ENCODE results near the gene CDKN2AIP.
"Not testable (repeated sequence)": the region's sequence is repeated elsewhere in the genome, so short reads cannot be mapped to it uniquely, and the experiment has no call there.

Gene CDKN2AIP

GRCh38 chr4:183478123-183478522 lies 33.7 kb downstream of the CDKN2AIP start:
- Histone ChIP-seq H3K4me3 (ENCODE audit: low read depth, low read length) (no peak overlapping the region), H3K4me1 (no peaks in the 10 kb centered on the region), H3K27me3 (no peaks in the 10 kb centered on the region), H3K9me3 (no peaks in the 10 kb centered on the region), H3K36me3 (no peaks in the 10 kb centered on the region)
- DNase-seq, result no peak
- TF ChIP-seq CTCF (IDR thresholded peaks at IDR 0.05; ENCODE audit: low read depth, low read length), result no peak

- no peaks in the 10 kb centered on the region for H3K27me3 ChIP-seq
- H3K9me3 ChIP-seq, result no peaks in the 10 kb centered on the region
- no peak for DNase-seq
- no peak overlapping the region for H3K4me3 ChIP-seq (ENCODE audit: low read depth, low read length)
- TF ChIP-seq CTCF (IDR thresholded peaks at IDR 0.05; ENCODE audit: low read depth, low read length), result no peak
- no peaks in the 10 kb centered on the region for H3K4me1 ChIP-seq
- no peaks in the 10 kb centered on the region for H3K36me3 ChIP-seq
Measured at GRCh38 chr4:183478926-183479325, 34.5 kb downstream of the CDKN2AIP start.

- H3K4me3 ChIP-seq (ENCODE audit: low read depth, low read length); DNase-seq; H3K9me3 ChIP-seq; H3K36me3 ChIP-seq; H3K27me3 ChIP-seq; H3K4me1 ChIP-seq: not testable (repeated sequence)
Measured at GRCh38 chr4:183482515-183483095, 38.2 kb downstream of the CDKN2AIP start.

GRCh38 chr4:183483997-183484396 lies 39.6 kb downstream of the CDKN2AIP start:
- H3K9me3 ChIP-seq, result no peaks in the 10 kb centered on the region
- no peak for DNase-seq
- no peaks in the 10 kb centered on the region for H3K27me3 ChIP-seq
- H3K4me1 ChIP-seq, result no peaks in the 10 kb centered on the region
- H3K36me3 ChIP-seq, result no peaks in the 10 kb centered on the region
- no peak overlapping the region for H3K4me3 ChIP-seq (ENCODE audit: low read depth, low read length)
- no peak for TF ChIP-seq CTCF (IDR thresholded peaks at IDR 0.05; ENCODE audit: low read depth, low read length)

- DNase-seq, result no peak
- Histone ChIP-seq H3K36me3 (no peaks in the 10 kb centered on the region), H3K4me1 (no peaks in the 10 kb centered on the region), H3K9me3 (no peaks in the 10 kb centered on the region), H3K4me3 (ENCODE audit: low read depth, low read length) (no peak overlapping the region), H3K27me3 (no peaks in the 10 kb centered on the region)
- TF ChIP-seq CTCF (IDR thresholded peaks at IDR 0.05; ENCODE audit: low read depth, low read length), result no peak
Measured at GRCh38 chr4:183485411-183486160, 41.1 kb downstream of the CDKN2AIP start.

- Histone ChIP-seq H3K4me3 (ENCODE audit: low read depth, low read length) (no peak overlapping the region), H3K27me3 (no peaks in the 10 kb centered on the region), H3K36me3 (no peaks in the 10 kb centered on the region), H3K9me3 (no peaks in the 10 kb centered on the region), H3K4me1 (no peaks in the 10 kb centered on the region)
- DNase-seq, result no peak
- no peak for TF ChIP-seq CTCF (IDR thresholded peaks at IDR 0.05; ENCODE audit: low read depth, low read length)
Measured at GRCh38 chr4:183492791-183493222, 48.4 kb downstream of the CDKN2AIP start.

Data from BE2C (cell line).